Body of pancreas (tissue), 4 donors: ENCODE measurements around the gene RNF152.

Source experiments
- CTCF ChIP-seq, 7 experiments: fragments of 450-650 bp in 4 of 7; fragments of 200-600 bp in 3 of 7; sonication (generic) in 3 of 7; IDR thresholded peaks; one replicate each; pipeline ENCODE4 v1.5.1; 2016 to 2019; ENCODE audit warnings: antibody characterized with exemption in 7 of 7
- POLR2A ChIP-seq, 3 donors: fragments of 450-650 bp; IDR thresholded peaks; one replicate each; pipeline ENCODE4 v1.6.1; 2016; ENCODE audit warnings: antibody characterized with exemption in 3 of 3, mild to moderate bottlenecking in 2 of 3

- TF ChIP-seq CTCF (IDR thresholded peaks at IDR 0.05) (peak; percentile 81 to 90 (median 88)), POLR2A (IDR thresholded peaks at IDR 0.05) (no peak)
Observed at GRCh38 chr18:61901323-61901986, 8.6 kb upstream of the RNF152 start.
